Measurements from ENCODE around the gene TMEM109. TPM values are rescaled to one million over a fixed set of nuclear protein-coding genes. Genes with fewer than 3 reads are reported as not detected.

Gene TMEM109
- total and polyA plus RNA-seq, 2 of the 8 experiments (the other 6 are each of a cell fraction or from before 2014, with no cell fraction given): 27.3 to 30.3 TPM

DNA sequence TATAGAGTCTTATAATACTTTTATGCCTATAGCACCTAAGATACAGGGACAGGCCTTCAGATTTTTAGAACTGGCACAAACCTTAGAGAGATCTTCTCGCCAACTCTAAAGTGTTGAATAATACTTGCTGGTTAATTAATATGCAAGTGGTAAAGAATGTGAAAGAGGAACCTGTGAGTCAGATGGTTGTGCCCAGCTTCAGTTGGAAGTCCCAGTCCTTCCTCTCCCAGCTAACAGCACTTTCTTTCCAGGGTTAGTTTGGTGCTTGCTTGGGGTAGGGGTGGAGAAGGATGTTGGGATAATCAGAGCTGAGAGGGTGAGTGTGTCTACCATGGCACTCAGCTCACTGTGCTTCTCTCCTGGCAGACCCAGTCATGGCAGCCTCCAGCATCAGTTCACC is 5.4 kb downstream of the TMEM109 start:
- Histone ChIP-seq H3K36me3 (ENCODE audit: control insufficient read depth in 2 of 4, insufficient read depth in 4 of 4, low read length in 3 of 4) (peaks cover 3 to 14% (median 9%) of the 10 kb centered on the region in 4 experiments; a peak in 5 of 8 replicates), H3K79me2 (ENCODE audit: control insufficient read depth in 1 of 2, insufficient read depth in 2 of 2, low read length in 2 of 2) (peaks cover 5 to 24% of the 10 kb centered on the region in 2 experiments), H2BK120ac (replicated peaks; ENCODE audit: low read depth, low read length) (no peak overlapping the region), H2BK5ac (ENCODE audit: low read depth, low read length) (no peak overlapping the region), H3K4ac (replicated peaks; ENCODE audit: insufficient read length, low read depth, low read length) (peak overlapping the region; percentile 21), H3K4me3 (ENCODE audit: extremely low read depth in 1 of 4, insufficient read depth in 2 of 4, low read depth in 3 of 4, low read length in 4 of 4) (no peak overlapping the region), H4K20me1 (replicated peaks in 1 of 2; ENCODE audit: control insufficient read depth in 1 of 2, insufficient read depth in 2 of 2, low read length in 2 of 2) (peaks cover 3 to 13% of the 10 kb centered on the region in 2 experiments), H3K23me2 (ENCODE audit: low read depth, low read length) (peaks cover 8% of the 10 kb centered on the region; the same call in 1 of the 2 replicates), H3K27me3 (replicated peaks in 1 of 4; ENCODE audit: control insufficient read depth in 3 of 4, extremely low read depth in 1 of 4, insufficient read depth in 3 of 4, low read length in 3 of 4) (no peaks in the 10 kb centered on the region), H3K18ac (ENCODE audit: extremely low read depth, low read length) (no peak overlapping the region), H2BK12ac (ENCODE audit: low read depth, low read length) (no peak overlapping the region), H4K8ac (ENCODE audit: extremely low read depth, insufficient read depth, low read length) (no peak overlapping the region), H3K14ac (ENCODE audit: insufficient read length) (no peak overlapping the region), H3K56ac (replicated peaks; ENCODE audit: insufficient read length, low read depth, low read length) (no peak overlapping the region), H2AK5ac (ENCODE audit: low read depth, low read length) (no peak overlapping the region), H3K4me2 (ENCODE audit: insufficient read depth in 1 of 2, low read depth in 2 of 2, low read length in 2 of 2) (no peak overlapping the region), H4K5ac (ENCODE audit: insufficient read length, low read depth, low read length) (no peak overlapping the region), H3K79me1 (ENCODE audit: low read depth, low read length) (no peaks in the 10 kb centered on the region; the same call in 1 of the 2 replicates), H2BK20ac (ENCODE audit: low read length) (no peak overlapping the region), H3K27ac (ENCODE audit: low read depth, low read length) (no peak overlapping the region), H3K23ac (ENCODE audit: insufficient read length) (no peak overlapping the region), H2BK15ac (ENCODE audit: low read length) (no peak overlapping the region), H3K9ac (replicated peaks in 1 of 4; ENCODE audit: extremely low read depth in 1 of 4, low read depth in 3 of 4, low read length in 3 of 4) (no peak overlapping the region), H3K4me1 (replicated peaks in 1 of 4; ENCODE audit: control insufficient read depth in 3 of 4, insufficient read depth in 4 of 4, low read length in 3 of 4) (peaks cover 6 to 19% (median 17%) of the 10 kb centered on the region in 4 experiments), H3K9me3 (ENCODE audit: insufficient read depth in 2 of 2, low read depth in 1 of 2, low read length in 1 of 2) (no peaks in the 10 kb centered on the region), H4K91ac (replicated peaks; ENCODE audit: insufficient read length, low read length) (no peak overlapping the region), H2AFZ (ENCODE audit: low read length) (no peak overlapping the region)
- FAIRE-seq (no peak), DNase-seq (ENCODE audit: low read depth in 1 of 2, low spot score in 2 of 2) (no peak)
- POLR2A ChIA-PET (ENCODE audit: partially characterized antibody): no interaction called here
- TF ChIP-seq ASH2L (IDR thresholded peaks at IDR 0.05; ENCODE audit: low read length) (no peak), ZNF274 (IDR thresholded peaks at IDR 0.05; ENCODE audit: borderline replicate concordance, extremely low read depth, low read length) (no peak), GTF2F1 (IDR thresholded peaks at IDR 0.05; ENCODE audit: borderline replicate concordance, low read depth, low read length) (no peak), RAD21 (IDR thresholded peaks at IDR 0.05 in 1 of 2, conservative IDR thresholded peaks at IDR 0.05 in 1 of 2; ENCODE audit: low read depth in 2 of 2, low read length in 2 of 2) (no peak), FOSL1 (IDR thresholded peaks at IDR 0.05; ENCODE audit: insufficient read depth, low read depth, low read length) (no peak)
- TF ChIP-seq, protein P1, sequence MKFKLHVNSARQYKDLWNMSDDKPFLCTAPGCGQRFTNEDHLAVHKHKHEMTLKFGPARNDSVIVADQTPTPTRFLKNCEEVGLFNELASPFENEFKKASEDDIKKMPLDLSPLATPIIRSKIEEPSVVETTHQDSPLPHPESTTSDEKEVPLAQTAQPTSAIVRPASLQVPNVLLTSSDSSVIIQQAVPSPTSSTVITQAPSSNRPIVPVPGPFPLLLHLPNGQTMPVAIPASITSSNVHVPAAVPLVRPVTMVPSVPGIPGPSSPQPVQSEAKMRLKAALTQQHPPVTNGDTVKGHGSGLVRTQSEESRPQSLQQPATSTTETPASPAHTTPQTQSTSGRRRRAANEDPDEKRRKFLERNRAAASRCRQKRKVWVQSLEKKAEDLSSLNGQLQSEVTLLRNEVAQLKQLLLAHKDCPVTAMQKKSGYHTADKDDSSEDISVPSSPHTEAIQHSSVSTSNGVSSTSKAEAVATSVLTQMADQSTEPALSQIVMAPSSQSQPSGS (IDR thresholded peaks at IDR 0.05; ENCODE audit: low read length): no peak
- CTCF ChIA-PET (ENCODE audit: partially characterized antibody): interaction anchor here (0.8 to 1.8 kb wide), 8 partner anchors 9 to 209 kb away, joined by 3 to 7 read pairs (median 3); no protein-coding TSS in a partner anchor
- WGBS, 2 experiments (ENCODE audit: extremely low coverage in 1 of 2, insufficient coverage in 1 of 2, insufficient read length in 1 of 2, insufficient replicate concordance in 2 of 2, low coverage in 1 of 2, low lambda C conversion rate in 2 of 2, missing lambda C conversion rate in 1 of 2): 79% methylated on average over 1 of the region's 1 CpG; no CpG with 5 or more reads in 1 of the 2 experiments
